GM12873 (cell line): ENCODE results near the gene RND2.

Experiments used
- TF ChIP-seq, protein P1 (sequence below): IDR thresholded peaks from 2 replicates; pipeline ENCODE4 v1.5.1; 2012; ENCODE audit warnings: low read depth, mild to moderate bottlenecking, moderate library complexity, low read length, control low read depth; ENCODE audit not compliant: insufficient read depth; ENCODE audit errors: missing control alignments

RND2 gene

DNA sequence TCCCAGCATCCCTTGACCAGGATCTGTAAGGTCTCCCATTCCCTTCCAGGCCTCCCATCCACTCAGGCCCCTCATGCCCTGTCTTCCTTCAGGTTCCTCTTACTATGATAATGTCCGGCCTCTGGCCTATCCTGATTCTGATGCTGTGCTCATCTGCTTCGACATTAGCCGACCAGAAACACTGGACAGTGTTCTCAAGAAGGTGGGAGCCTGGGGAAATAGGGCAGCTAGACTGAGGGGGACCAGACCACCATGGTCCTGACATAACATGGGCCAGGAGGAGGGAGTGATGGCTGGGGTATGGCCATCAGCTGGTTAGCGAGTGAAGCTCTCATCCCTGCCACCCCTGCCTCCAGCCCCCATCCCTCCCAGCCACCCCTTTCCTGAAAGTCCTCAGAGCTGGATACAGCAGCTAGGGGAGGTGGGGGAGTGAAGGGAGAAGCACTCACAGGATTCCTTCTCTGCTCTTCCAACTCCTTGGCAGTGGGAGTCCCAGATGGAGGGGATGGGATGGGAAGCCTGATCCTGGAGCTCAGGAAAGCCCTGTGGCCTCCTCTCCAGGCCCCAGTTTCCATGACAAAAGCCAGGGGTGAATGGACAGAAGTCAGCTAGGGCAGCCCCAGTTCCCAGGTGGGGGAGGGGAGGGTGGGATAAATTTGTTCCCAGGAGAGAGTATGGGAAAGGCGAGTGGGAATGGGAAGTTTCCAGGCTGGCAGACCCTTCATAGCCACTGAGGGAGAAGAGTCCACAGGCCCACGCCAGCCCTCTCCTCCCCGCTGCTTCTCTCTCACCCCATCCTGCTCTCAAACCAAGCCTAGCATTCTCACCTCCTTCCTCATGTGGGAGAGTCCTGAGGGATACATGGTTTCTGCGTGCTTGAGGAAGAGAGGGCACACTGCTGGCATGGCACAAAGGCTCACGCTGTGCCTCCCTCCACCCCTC lies 2.3 kb downstream of the RND2 start:
- TF ChIP-seq, protein P1, sequence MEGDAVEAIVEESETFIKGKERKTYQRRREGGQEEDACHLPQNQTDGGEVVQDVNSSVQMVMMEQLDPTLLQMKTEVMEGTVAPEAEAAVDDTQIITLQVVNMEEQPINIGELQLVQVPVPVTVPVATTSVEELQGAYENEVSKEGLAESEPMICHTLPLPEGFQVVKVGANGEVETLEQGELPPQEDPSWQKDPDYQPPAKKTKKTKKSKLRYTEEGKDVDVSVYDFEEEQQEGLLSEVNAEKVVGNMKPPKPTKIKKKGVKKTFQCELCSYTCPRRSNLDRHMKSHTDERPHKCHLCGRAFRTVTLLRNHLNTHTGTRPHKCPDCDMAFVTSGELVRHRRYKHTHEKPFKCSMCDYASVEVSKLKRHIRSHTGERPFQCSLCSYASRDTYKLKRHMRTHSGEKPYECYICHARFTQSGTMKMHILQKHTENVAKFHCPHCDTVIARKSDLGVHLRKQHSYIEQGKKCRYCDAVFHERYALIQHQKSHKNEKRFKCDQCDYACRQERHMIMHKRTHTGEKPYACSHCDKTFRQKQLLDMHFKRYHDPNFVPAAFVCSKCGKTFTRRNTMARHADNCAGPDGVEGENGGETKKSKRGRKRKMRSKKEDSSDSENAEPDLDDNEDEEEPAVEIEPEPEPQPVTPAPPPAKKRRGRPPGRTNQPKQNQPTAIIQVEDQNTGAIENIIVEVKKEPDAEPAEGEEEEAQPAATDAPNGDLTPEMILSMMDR = no peak

DNA sequence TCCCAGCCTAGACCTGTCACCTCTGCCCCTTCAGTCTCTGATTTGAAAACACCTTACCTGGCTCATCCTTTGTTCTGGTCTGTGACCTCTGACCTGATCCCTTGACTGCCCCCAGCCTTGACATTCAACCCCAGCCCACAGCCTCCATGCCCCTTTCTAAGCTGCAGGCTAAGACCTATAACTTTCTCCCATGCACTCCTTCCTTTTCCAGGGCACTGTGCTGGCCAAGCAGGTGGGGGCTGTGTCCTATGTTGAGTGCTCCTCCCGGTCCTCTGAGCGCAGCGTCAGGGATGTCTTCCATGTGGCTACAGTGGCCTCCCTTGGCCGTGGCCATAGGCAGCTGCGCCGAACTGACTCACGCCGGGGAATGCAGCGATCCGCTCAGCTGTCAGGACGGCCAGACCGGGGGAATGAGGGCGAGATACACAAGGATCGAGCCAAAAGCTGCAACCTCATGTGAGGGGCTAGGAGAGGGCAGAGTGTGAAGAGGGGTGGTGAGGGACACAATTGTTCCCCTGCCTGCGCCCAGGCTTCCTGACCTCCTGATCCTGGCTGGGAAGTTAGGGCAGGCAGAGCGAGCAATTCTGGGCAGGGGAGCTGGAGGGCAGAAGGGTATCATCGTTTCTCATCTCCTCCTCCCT lies 3.3 kb downstream of the RND2 start:
- TF ChIP-seq, protein P1 = no peak

DNA sequence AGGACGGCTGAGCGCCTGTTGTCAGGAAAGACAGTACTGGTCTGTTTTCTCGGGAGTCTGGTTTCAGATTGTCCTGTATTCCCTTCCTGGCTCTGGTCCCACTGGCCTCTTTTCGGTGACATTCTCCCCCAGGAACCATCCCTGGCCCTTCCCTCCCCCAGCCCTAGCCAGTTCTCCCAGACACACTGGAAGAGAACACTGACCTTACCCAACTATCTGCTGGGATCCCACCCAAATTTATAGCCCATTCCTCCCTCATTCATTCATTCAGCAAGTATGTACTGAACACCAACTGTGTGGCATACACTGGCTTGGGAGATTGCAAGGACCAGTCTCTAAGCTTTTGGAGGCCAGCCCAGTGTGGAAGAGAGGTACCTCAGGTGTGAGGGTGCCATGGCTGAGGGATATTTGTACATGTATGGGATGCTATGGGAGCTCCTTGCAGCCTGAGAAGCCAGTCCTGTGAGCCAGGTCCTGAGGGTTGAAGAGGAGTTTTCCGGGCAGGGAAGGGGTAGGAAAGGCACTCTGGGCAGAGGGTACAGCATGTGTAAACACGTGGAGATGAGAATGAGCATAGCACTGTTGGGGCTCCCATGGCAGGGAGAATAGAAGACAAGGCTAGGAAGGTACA lies 5.2 kb downstream of the RND2 start:
- TF ChIP-seq, protein P1 = no peak

DNA sequence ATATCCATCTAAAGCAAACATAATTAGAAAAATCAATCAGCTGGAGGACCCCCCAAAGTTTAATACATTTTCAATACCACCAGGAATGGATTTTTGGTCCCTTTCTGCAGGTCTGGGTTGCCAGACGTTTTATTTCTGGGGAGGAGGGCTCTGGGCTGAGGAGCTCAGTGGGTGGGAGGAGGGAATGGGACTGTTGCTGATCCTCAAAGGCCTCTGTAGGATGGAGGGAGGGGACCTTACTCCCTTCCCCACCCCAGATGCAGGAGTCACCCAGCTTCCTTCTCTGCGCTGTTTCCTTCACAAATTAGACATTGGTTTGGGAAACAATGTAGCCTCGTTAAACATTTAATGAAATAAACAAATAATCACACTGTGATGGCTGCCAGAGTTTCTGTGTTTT lies 6.6 kb downstream of the RND2 start:
- TF ChIP-seq, protein P1 = no peak

DNA sequence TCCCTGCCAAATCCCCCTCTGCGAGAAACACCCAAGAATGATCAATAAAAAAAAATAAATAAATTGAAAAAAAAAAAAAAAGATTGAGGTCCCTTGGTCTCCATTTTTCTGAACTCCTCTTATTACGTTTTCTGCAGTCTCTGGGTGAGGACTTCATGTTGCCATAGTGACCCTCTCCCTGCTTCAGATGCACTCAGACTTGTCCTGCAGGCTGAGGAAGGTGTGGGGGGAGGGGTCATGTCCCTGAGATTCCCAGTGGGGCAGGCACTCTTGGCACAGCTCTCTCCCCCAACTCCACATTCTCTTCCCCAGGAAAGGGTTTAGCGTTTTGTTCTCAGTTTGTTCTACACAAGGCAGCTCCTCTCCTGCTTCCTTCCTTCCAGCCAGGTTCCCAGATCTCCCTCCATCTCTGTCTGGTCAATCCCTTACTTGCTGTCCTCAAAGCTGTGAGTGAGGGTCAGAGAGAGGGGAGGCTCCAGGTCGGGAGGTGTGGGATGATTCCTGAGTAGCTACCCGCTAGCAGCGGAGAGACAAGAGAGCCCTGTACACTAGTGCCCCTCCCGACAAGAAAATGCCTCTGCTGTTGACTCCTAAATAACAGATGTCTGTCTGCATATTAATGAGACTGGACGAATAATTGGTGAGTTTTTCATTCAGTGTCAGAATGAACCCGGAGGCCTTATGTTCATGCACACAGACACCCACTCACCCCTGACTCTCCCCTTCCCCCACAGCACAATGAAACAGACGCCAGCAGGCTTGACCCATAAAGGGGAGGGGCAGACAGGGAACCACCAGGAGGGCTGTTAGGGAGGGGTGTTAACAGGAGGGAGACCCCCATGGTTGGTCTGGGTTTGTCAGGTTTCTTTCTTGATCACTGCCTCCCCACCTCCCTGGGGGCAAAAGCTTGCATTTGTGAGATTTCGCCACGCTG lies 9.2 kb downstream of the RND2 start:
- TF ChIP-seq, protein P1 = no peak

DNA sequence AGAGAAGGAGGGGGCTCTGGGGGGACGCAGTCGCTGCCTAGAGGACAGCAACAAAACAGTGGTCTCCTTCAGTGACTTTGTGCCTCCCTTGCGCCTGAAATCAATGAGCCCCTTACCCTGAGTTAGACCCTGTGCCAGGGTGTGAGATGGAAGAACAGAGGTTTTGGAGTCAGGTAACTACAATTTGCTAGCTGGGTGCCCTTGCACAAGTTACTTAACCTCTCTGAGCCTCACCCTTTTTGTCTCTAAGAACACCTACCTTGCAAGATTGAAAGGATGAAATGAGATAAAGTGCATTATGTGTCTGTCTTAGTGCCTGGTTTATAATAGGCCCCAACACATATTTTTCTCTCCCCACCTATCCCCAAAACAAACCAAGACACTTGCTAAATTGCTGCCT lies 9.9 kb downstream of the RND2 start:
- TF ChIP-seq, protein P1 = no peak

DNA sequence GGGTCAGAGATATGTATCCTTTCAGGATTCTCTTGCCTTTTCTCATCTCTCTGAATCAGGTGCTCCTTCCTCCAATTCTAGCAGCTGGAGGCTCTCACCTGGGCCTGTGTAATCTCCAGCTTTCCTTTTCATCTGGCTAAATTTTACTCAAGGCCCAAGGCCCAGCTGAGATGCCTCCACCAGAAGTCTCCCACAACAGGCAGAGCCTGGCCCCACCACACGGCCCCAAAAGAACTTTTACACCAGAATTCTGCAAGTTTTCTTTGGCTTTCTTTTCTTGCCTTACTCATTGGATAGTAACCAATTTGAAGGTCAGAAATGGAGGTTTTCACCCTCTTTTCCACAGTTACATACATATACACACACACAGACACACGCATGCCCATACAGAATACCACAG lies 14.6 kb downstream of the RND2 start:
- TF ChIP-seq, protein P1 = no peak
